ENCODE results near the gene RAB10.

- TF ChIP-seq POLR2A (IDR thresholded peaks at IDR 0.05) (no peak), CTCF (IDR thresholded peaks at IDR 0.05) (peak; percentile 56 to 72 (median 64)), POLR2AphosphoS5 (IDR thresholded peaks at IDR 0.05) (no peak)
Observed at GRCh38 chr2:26088038-26088643, 54.3 kb downstream of the RAB10 start.
